Progenitor cell of endocrine pancreas (in vitro differentiated cells): ENCODE data around the gene FBF1. TPM values are rescaled to one million over a fixed set of nuclear protein-coding genes. Genes with fewer than 3 reads are reported as not detected.

Source experiments
- DNase-seq: peaks from one replicate; pipeline ENCODE4 v3.0.0; 2021; ENCODE audit warnings: low spot score; ENCODE audit not compliant: unreplicated experiment
- H3K27ac Mint-ChIP-seq: 2 replicates; pipeline ENCODE4 v1.8.0; 2021; ENCODE audit warnings: mild to moderate bottlenecking, moderate library complexity, mixed read lengths
- H3K27me3 Mint-ChIP-seq: 2 replicates; pipeline ENCODE4 v1.8.0; 2021; ENCODE audit warnings: mixed read lengths
- H3K36me3 Mint-ChIP-seq: 2 replicates; pipeline ENCODE4 v1.8.0; 2022; ENCODE audit warnings: mixed read lengths; ENCODE audit not compliant: insufficient read depth
- H3K4me1 Mint-ChIP-seq: 2 replicates; pipeline ENCODE4 v1.8.0; 2021; ENCODE audit warnings: low read depth, mixed read lengths
- H3K4me3 Mint-ChIP-seq: 2 replicates; pipeline ENCODE4 v1.8.0; 2021; ENCODE audit warnings: low read depth, mild to moderate bottlenecking, moderate library complexity, mixed read lengths
- H3K9me3 Mint-ChIP-seq: 2 replicates; pipeline ENCODE4 v1.8.0; 2021; ENCODE audit warnings: low read depth, mixed read lengths
- total RNA-seq: library from RNA; stranded (reverse); gene quantifications from 2 replicates; pipeline ENCODE4 v1.2.1, GENCODE V29; 2021
- TF ChIP-seq, protein P1 (sequence below): fragments of 200-600 bp; sonication (generic); IDR thresholded peaks from one replicate; pipeline ENCODE4 v1.5.0; 2021; ENCODE audit warnings: antibody characterized with exemption, mild to moderate bottlenecking; ENCODE audit not compliant: unreplicated experiment

FBF1 gene
- total RNA-seq, 1 donor from 2014 or later: 29.9 TPM

DNA sequence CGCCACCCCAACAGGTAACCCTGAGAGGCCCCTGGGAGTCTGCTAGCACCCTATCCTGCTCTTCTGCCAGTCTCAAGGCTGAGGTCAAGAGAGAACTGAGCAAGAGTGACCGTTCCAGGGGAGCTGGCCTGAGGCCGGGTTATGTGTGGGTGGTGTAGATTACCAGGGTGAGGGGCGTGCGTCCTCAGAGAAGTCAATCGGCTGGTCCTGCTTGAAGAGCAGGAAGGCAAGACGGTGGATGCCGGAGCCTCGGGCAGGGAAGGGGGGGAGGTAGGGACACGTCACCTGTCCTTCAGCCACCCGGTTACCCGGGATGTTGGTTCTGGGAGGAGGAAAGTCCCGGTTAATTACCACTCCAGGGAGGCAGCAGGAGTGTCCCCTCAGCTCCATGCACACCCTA, 41.5 kb downstream of the FBF1 start:
- no peak overlapping the region for H3K27ac Mint-ChIP-seq
- peaks cover 10% of the 10 kb centered on the region for H3K4me1 Mint-ChIP-seq
- TF ChIP-seq, protein P1, sequence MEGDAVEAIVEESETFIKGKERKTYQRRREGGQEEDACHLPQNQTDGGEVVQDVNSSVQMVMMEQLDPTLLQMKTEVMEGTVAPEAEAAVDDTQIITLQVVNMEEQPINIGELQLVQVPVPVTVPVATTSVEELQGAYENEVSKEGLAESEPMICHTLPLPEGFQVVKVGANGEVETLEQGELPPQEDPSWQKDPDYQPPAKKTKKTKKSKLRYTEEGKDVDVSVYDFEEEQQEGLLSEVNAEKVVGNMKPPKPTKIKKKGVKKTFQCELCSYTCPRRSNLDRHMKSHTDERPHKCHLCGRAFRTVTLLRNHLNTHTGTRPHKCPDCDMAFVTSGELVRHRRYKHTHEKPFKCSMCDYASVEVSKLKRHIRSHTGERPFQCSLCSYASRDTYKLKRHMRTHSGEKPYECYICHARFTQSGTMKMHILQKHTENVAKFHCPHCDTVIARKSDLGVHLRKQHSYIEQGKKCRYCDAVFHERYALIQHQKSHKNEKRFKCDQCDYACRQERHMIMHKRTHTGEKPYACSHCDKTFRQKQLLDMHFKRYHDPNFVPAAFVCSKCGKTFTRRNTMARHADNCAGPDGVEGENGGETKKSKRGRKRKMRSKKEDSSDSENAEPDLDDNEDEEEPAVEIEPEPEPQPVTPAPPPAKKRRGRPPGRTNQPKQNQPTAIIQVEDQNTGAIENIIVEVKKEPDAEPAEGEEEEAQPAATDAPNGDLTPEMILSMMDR: no peak
- peaks cover 2% of the 10 kb centered on the region for H3K36me3 Mint-ChIP-seq
- H3K4me3 Mint-ChIP-seq: no peak overlapping the region
- DNase-seq: no peak
- H3K27me3 Mint-ChIP-seq: peaks cover 9% of the 10 kb centered on the region
- no peaks in the 10 kb centered on the region for H3K9me3 Mint-ChIP-seq

DNA sequence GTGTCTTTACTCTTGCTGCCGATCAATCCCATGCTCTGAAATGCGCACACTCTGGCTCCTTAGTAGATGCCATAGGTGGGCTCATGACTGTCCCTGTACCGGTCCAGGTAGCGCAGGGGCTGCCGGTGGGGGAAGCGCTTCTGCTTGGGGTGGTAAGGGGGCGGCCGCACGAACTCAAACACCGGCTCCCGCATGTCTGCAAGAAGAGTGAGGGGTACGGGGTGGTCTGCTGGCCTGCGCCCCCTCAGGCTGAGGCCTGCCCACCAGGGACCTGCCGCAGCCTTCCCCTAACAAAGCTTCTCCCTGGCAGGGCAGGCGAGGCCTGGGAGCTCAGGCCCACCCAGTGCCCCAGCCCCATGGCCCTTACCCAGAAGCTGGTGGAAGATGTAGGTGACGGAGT, 42.1 kb downstream of the FBF1 start:
- Mint-ChIP-seq H3K4me3 (no peak overlapping the region), H3K27ac (no peak overlapping the region), H3K36me3 (peaks cover 2% of the 10 kb centered on the region), H3K27me3 (peaks cover 10% of the 10 kb centered on the region), H3K9me3 (no peaks in the 10 kb centered on the region), H3K4me1 (peaks cover 8% of the 10 kb centered on the region)
- DNase-seq: no peak
- TF ChIP-seq, protein P1: no peak

DNA sequence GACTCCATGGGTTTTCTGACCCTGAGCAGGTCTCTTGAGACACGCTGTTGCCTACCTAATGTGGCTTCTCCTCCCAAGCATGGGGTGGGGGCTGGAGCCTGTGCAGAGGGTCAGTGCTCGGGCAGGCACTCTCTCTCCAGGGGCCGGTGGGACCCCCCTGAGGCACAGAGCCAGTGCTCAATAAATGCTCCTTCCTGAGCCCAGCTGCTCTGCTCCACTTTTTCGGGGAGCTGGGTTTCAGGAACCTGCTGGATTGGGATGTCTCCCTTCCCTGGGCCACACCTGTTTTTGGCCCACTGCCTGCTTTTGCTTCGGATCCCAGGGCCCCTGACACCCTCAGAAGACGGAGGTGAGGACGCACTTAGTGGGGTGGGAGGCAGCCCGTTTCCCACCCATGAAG, 42.8 kb downstream of the FBF1 start:
- H3K36me3 Mint-ChIP-seq: peaks cover 2% of the 10 kb centered on the region
- DNase-seq: no peak

GRCh38 chr17:75897160-75898019, 43.5 kb downstream of the FBF1 start:
- peak overlapping the region; percentile 60 for H3K4me3 Mint-ChIP-seq
- peaks cover 11% of the 10 kb centered on the region for H3K27me3 Mint-ChIP-seq
- TF ChIP-seq, protein P1: no peak
- no peak for DNase-seq
- H3K9me3 Mint-ChIP-seq: no peaks in the 10 kb centered on the region
- peak overlapping the region; percentile 41 for H3K27ac Mint-ChIP-seq
- H3K4me1 Mint-ChIP-seq: peaks cover 8% of the 10 kb centered on the region
- H3K36me3 Mint-ChIP-seq: peaks cover 2% of the 10 kb centered on the region

More for the DNA sequence above, 42.8 kb downstream of the FBF1 start:
- H3K27me3 Mint-ChIP-seq: peaks cover 11% of the 10 kb centered on the region
- TF ChIP-seq, protein P1: no peak
- peak overlapping the region; percentile 60 for H3K4me3 Mint-ChIP-seq
- H3K27ac Mint-ChIP-seq: peak overlapping the region; percentile 41
- H3K9me3 Mint-ChIP-seq: no peaks in the 10 kb centered on the region
- H3K4me1 Mint-ChIP-seq: peaks cover 8% of the 10 kb centered on the region

- Mint-ChIP-seq H3K4me3 (peak within 1 kb of the TSS; percentile 73), H3K4me1 (peaks cover 8% of the 10 kb centered on the region), H3K27ac (peak within 1 kb of the TSS; percentile 41), H3K36me3 (peaks cover 2% of the 10 kb centered on the region), H3K27me3 (peaks cover 11% of the 10 kb centered on the region), H3K9me3 (no peaks in the 10 kb centered on the region)
- TF ChIP-seq, protein P1: peak; percentile 36
- peak; percentile 61 for DNase-seq
These were observed 44.3 kb downstream of the FBF1 start, which contains the start of gene TRIM65 for GRCh38 chr17:75896415-75897159. Gene TRIM65, minus strand, starts transcription at chr17:75896951. Its CDS starts 14 bp downstream, at chr17:75896937.
